H1 (cell line): ENCODE results near the gene CGB2. TPM values are rescaled to one million over a fixed set of nuclear protein-coding genes. Genes with fewer than 3 reads are reported as not detected.

Source experiments
- CTCF ChIA-PET: fragments of 300-600 bp; sonication (Branson Sonifier 250); formaldehyde crosslinking; loops from one replicate; lab custom pipeline; 2021; ENCODE audit not compliant: partially characterized antibody; lab: Charles Lee
- POLR2A ChIA-PET: fragments of 300-600 bp; sonication (Branson Sonifier 250); formaldehyde crosslinking; loops from one replicate; lab custom pipeline; 2021; ENCODE audit warnings: inconsistent platforms; ENCODE audit not compliant: partially characterized antibody; lab: Charles Lee
- DNase-seq, 2 experiments: peaks; one replicate each; pipeline versions ENCODE4 v3.0.0 to v3.0.0-alpha.2; 2010 to 2022; ENCODE audit warnings: low spot score in 2 of 2, low read depth in 1 of 2, mixed read lengths in 1 of 2
- FAIRE-seq: peaks from 2 replicates; lab custom pipeline; 2011; peaks lifted over from hg19 to GRCh38; lab: Jason Lieb, UNC
- H2AFZ ChIP-seq: 2 replicates; pipeline ENCODE4 v1.8.1; 2012; ENCODE audit warnings: low read length, inconsistent platforms
- H2AK5ac ChIP-seq: 2 replicates; pipeline ENCODE4 v1.6.1; 2013; ENCODE audit warnings: low read depth, low read length
- H2BK120ac ChIP-seq: replicated peaks from 2 replicates; pipeline ENCODE3; 2013; ENCODE audit warnings: low read depth, low read length, inconsistent platforms
- H2BK12ac ChIP-seq: 2 replicates; pipeline ENCODE4 v1.6.1; 2013; ENCODE audit warnings: low read depth, low read length
- H2BK15ac ChIP-seq: 2 replicates; pipeline ENCODE4 v1.6.1; 2013; ENCODE audit warnings: low read length
- H2BK20ac ChIP-seq: 2 replicates; pipeline ENCODE4 v1.6.1; 2013; ENCODE audit warnings: low read length
- H2BK5ac ChIP-seq: 2 replicates; pipeline ENCODE4 v1.6.1; 2013; ENCODE audit warnings: low read depth, low read length
- H3K14ac ChIP-seq: 2 replicates; pipeline ENCODE4 v1.6.1; 2013; ENCODE audit warnings: inconsistent platforms; ENCODE audit not compliant: insufficient read length
- H3K18ac ChIP-seq: 2 replicates; pipeline ENCODE4 v1.6.1; 2013; ENCODE audit warnings: low read length; ENCODE audit errors: extremely low read depth
- H3K23ac ChIP-seq: 2 replicates; pipeline ENCODE4 v1.6.1; 2013; ENCODE audit warnings: inconsistent platforms; ENCODE audit not compliant: insufficient read length
- H3K23me2 ChIP-seq: 2 replicates; pipeline ENCODE4 v1.6.1; 2013; ENCODE audit warnings: low read depth, low read length
- H3K27ac ChIP-seq: 2 replicates; pipeline ENCODE4 v1.6.1; 2011; ENCODE audit warnings: low read depth, low read length, inconsistent platforms
- H3K27me3 ChIP-seq, 4 experiments: replicated peaks in 1 of 4; 1 replicate in 1 of 4; 2 replicates in 3 of 4; pipeline versions ENCODE4 v1.6.1 to v1.8.1; 2011 to 2013; ENCODE audit warnings: low read length in 3 of 4, mild to moderate bottlenecking in 3 of 4, inconsistent platforms in 2 of 4, mixed read lengths in 2 of 4, moderate library complexity in 1 of 4; ENCODE audit not compliant: control insufficient read depth in 3 of 4, insufficient read depth in 3 of 4; ENCODE audit errors: extremely low read depth in 1 of 4
- H3K36me3 ChIP-seq, 4 experiments: 2 replicates each; pipeline versions ENCODE4 v1.6.1 to v1.8.1; 2011 to 2013; ENCODE audit warnings: mild to moderate bottlenecking in 4 of 4, low read length in 3 of 4, moderate library complexity in 2 of 4, control low read depth in 1 of 4, inconsistent platforms in 1 of 4; ENCODE audit not compliant: insufficient read depth in 4 of 4, control insufficient read depth in 2 of 4
- H3K4ac ChIP-seq: replicated peaks from 2 replicates; pipeline ENCODE3; 2013; ENCODE audit warnings: low read length, low read depth, mixed read lengths, inconsistent platforms; ENCODE audit not compliant: insufficient read length
- H3K4me1 ChIP-seq, 4 experiments: replicated peaks in 1 of 4; 1 replicate in 1 of 4; 2 replicates in 3 of 4; pipeline versions ENCODE4 v1.6.1 to v1.8.1; 2011 to 2013; ENCODE audit warnings: low read length in 3 of 4, inconsistent platforms in 2 of 4, mixed read lengths in 1 of 4; ENCODE audit not compliant: insufficient read depth in 4 of 4, control insufficient read depth in 3 of 4
- H3K4me2 ChIP-seq, 2 experiments: 2 replicates each; pipeline versions ENCODE4 v1.6.1 to v1.8.1; 2011 to 2013; ENCODE audit warnings: low read depth in 2 of 2, low read length in 2 of 2, control low read depth in 1 of 2, inconsistent platforms in 1 of 2, mild to moderate bottlenecking in 1 of 2; ENCODE audit not compliant: insufficient read depth in 1 of 2
- H3K4me3 ChIP-seq, 4 experiments: fragments of 200-600, 300-600 bp in 1 of 4; sonication (generic), shearing (Covaris generic), sonication (Bioruptor Twin) in 1 of 4; 2 replicates each; pipeline versions ENCODE4 v1.5.1 to v1.8.1; 2011 to 2016; ENCODE audit warnings: low read length in 4 of 4, low read depth in 3 of 4, control low read depth in 2 of 4, inconsistent platforms in 2 of 4, mild to moderate bottlenecking in 2 of 4, mixed read lengths in 1 of 4, moderate library complexity in 1 of 4; ENCODE audit not compliant: insufficient read depth in 2 of 4; ENCODE audit errors: extremely low read depth in 1 of 4
- H3K56ac ChIP-seq: replicated peaks from 2 replicates; pipeline ENCODE3; 2013; ENCODE audit warnings: low read depth, mild to moderate bottlenecking, mixed read lengths, low read length, inconsistent platforms; ENCODE audit not compliant: insufficient read length
- H3K79me1 ChIP-seq: 2 replicates; pipeline ENCODE4 v1.6.1; 2013; ENCODE audit warnings: low read depth, low read length, control low read depth
- H3K79me2 ChIP-seq, 2 experiments: 2 replicates each; pipeline versions ENCODE4 v1.6.1 to v1.8.1; 2012 to 2013; ENCODE audit warnings: low read length in 2 of 2, mild to moderate bottlenecking in 2 of 2, inconsistent platforms in 1 of 2; ENCODE audit not compliant: insufficient read depth in 2 of 2, control insufficient read depth in 1 of 2
- H3K9ac ChIP-seq, 4 experiments: replicated peaks in 1 of 4; 1 replicate in 1 of 4; 2 replicates in 3 of 4; pipeline versions ENCODE4 v1.6.1 to v1.8.1; 2011 to 2013; ENCODE audit warnings: low read depth in 3 of 4, low read length in 3 of 4, control low read depth in 2 of 4, mild to moderate bottlenecking in 2 of 4, moderate library complexity in 2 of 4, inconsistent platforms in 1 of 4; ENCODE audit errors: extremely low read depth in 1 of 4
- H3K9me3 ChIP-seq, 2 experiments: 2 replicates each; pipeline versions ENCODE4 v1.6.1 to v1.8.1; 2012 to 2013; ENCODE audit warnings: mild to moderate bottlenecking in 2 of 2, moderate library complexity in 2 of 2, control low read depth in 1 of 2, inconsistent platforms in 1 of 2, low read depth in 1 of 2, low read length in 1 of 2, mixed read lengths in 1 of 2; ENCODE audit not compliant: insufficient read depth in 2 of 2
- H4K20me1 ChIP-seq, 2 experiments: replicated peaks in 1 of 2; 2 replicates each; pipeline versions ENCODE3 to v1.8.1; 2011 to 2013; ENCODE audit warnings: inconsistent platforms in 2 of 2, low read length in 2 of 2, mild to moderate bottlenecking in 1 of 2; ENCODE audit not compliant: insufficient read depth in 2 of 2, control insufficient read depth in 1 of 2
- H4K5ac ChIP-seq: 2 replicates; pipeline ENCODE4 v1.6.1; 2013; ENCODE audit warnings: low read length, low read depth, mixed read lengths, inconsistent platforms; ENCODE audit not compliant: insufficient read length
- H4K8ac ChIP-seq: 2 replicates; pipeline ENCODE4 v1.8.0; 2013; ENCODE audit warnings: mild to moderate bottlenecking, moderate library complexity, low read length, inconsistent platforms; ENCODE audit not compliant: insufficient read depth; ENCODE audit errors: extremely low read depth
- H4K91ac ChIP-seq: replicated peaks from 2 replicates; pipeline ENCODE3; 2013; ENCODE audit warnings: low read length, mixed read lengths, inconsistent platforms; ENCODE audit not compliant: insufficient read length
- RNF2 ChIP-seq: fragments of 200-900, 300-1000 bp; sonication (generic); IDR thresholded peaks from 2 replicates; pipeline ENCODE4 v1.7.1; 2016; ENCODE audit warnings: borderline replicate concordance, low read depth, mild to moderate bottlenecking, antibody characterized with exemption, low read length; ENCODE audit not compliant: poor library complexity, severe bottlenecking; ENCODE audit errors: missing control alignments
- TEAD4 ChIP-seq: IDR thresholded peaks from 2 replicates; pipeline ENCODE4 v1.6.1; 2012; ENCODE audit warnings: low read depth, low read length, inconsistent platforms, mixed read lengths
- WGBS, 2 experiments: shearing (Covaris generic) in 1 of 2; methylation state at CpG; one replicate each; pipeline versions ENCODE4 v1.1.6 to v1.1.7; 2013 to 2015; ENCODE audit warnings: low lambda C conversion rate in 2 of 2, mixed read lengths in 2 of 2, inconsistent platforms in 1 of 2, low coverage in 1 of 2, missing lambda C conversion rate in 1 of 2; ENCODE audit not compliant: insufficient replicate concordance in 2 of 2, insufficient coverage in 1 of 2, insufficient read length in 1 of 2; ENCODE audit errors: extremely low coverage in 1 of 2, missing lambda C conversion rate in 1 of 2; 5-methylcytosine and 5-hydroxymethylcytosine counted together
- polyA plus RNA-seq, 7 experiments: library from polyadenylated mRNA; depleted of rRNA in 3 of 7; stranded (reverse) in 5 of 7; unstranded in 2 of 7; fragments of >200 nt in 5 of 7; fragments of 200-250 nt in 2 of 7; gene quantifications; 1 replicate in 5 of 7; 2 replicates in 1 of 7; 4 replicates in 1 of 7; pipeline versions ENCODE4 v1.2.1 to v1.2.3, GENCODE V29; 2011 to 2013; ENCODE audit warnings: missing spikeins in 2 of 7, mixed read lengths in 2 of 7
- total RNA-seq: library from RNA; stranded (reverse); fragmentation: NEBNext Ultra II Directional; extraction: Animal tissue kit (Norgen Biotek cat#: 25700); gene quantifications from 2 replicates; pipeline ENCODE4 v1.2.1, GENCODE V29; 2021

Gene CGB2
- total and polyA plus RNA-seq, 2 of the 8 experiments (the other 6 are each of a cell fraction or from before 2014, with no cell fraction given) = 0.71 to 3.2 TPM

- Histone ChIP-seq H3K27me3 (peaks cover 0 to 39% (median 33%) of the 10 kb centered on the region in 4 experiments; a peak in 6 of 7 replicates), H3K27ac (no peak overlapping the region)
- POLR2A ChIA-PET = interaction anchor here (1.2 kb wide), 1 partner anchor 46 kb away, joined by 3 read pairs; no protein-coding TSS in a partner anchor
These were observed 32.4 kb downstream of the CGB2 start for GRCh38 chr19:49064029-49064629.

More at GRCh38 chr19:49064029-49064629, 32.4 kb downstream of the CGB2 start:
- no peak overlapping the region for H4K5ac ChIP-seq
- H2AK5ac ChIP-seq = no peak overlapping the region
- no peaks in the 10 kb centered on the region for H3K79me2 ChIP-seq
- peaks cover 0 to 2% of the 10 kb centered on the region in 2 experiments for H4K20me1 ChIP-seq
- H3K23ac ChIP-seq = no peak overlapping the region
- no peak overlapping the region for H2BK15ac ChIP-seq
- no peak overlapping the region for H2AFZ ChIP-seq
- H2BK12ac ChIP-seq = 0 out of 2 replicates have a peak overlapping the region, but pooled peaks have one; percentile 50
- H3K9ac ChIP-seq = no peak overlapping the region
- peaks cover 0 to 22% (median 17%) of the 10 kb centered on the region in 4 experiments; a peak in 6 of 7 replicates for H3K4me1 ChIP-seq
- H2BK20ac ChIP-seq = no peak overlapping the region
- no peak overlapping the region for H3K14ac ChIP-seq
- WGBS, 2 experiments = 72% methylated on average over 10 of the region's 10 CpGs; no CpG with 5 or more reads in 1 of the 2 experiments
- peak overlapping the region; percentile 32; the same call in 1 of the 2 replicates for H3K18ac ChIP-seq
- peak overlapping the region; percentile 59 for H4K91ac ChIP-seq
- no peak overlapping the region for H2BK120ac ChIP-seq
- H3K4ac ChIP-seq = no peak overlapping the region
- TF ChIP-seq RNF2 (no peak), TEAD4 (peak; percentile 61; the same call in 1 of the 2 replicates)
- no peaks in the 10 kb centered on the region for H3K9me3 ChIP-seq
- peak overlapping the region in 3 of 4 experiments; percentile 14 to 61 (median 28); a peak in 4 of 8 replicates for H3K4me3 ChIP-seq
- H3K79me1 ChIP-seq = no peaks in the 10 kb centered on the region
- H3K56ac ChIP-seq = no peak overlapping the region
- H3K23me2 ChIP-seq = peaks cover 8% of the 10 kb centered on the region
- CTCF ChIA-PET = interaction anchor here (0.6 kb wide), 1 partner anchor 55 kb away, joined by 4 read pairs; no protein-coding TSS in a partner anchor
- FAIRE-seq (no peak), DNase-seq (no peak)
- H3K36me3 ChIP-seq = no peaks in the 10 kb centered on the region
- H2BK5ac ChIP-seq = no peak overlapping the region
- no peak overlapping the region; the same call in none of the 2 replicates for H4K8ac ChIP-seq
- peak overlapping the region; percentile 88 to 90 for H3K4me2 ChIP-seq
